K562 (cell line): ENCODE results near the gene GLTPD2. TPM values are rescaled to one million over a fixed set of nuclear protein-coding genes. Genes with fewer than 3 reads are reported as not detected.
A peak's percentile ranks its signal among the peaks of the same experiment; 100 is the strongest.

Source experiments
- FOXJ3 ChIP-seq: sonication (generic); formaldehyde crosslinking; IDR thresholded peaks from 2 replicates; pipeline ENCODE4 v1.4.0; 2020; ENCODE audit warnings: mild to moderate bottlenecking, missing genetic modification reagents
- ILK ChIP-seq: fragments of 450-650 bp; IDR thresholded peaks from 2 replicates; pipeline ENCODE4 v1.6.1; 2016; ENCODE audit warnings: missing genetic modification characterization, low read depth, mild to moderate bottlenecking, missing compliant biosample characterization, moderate library complexity, borderline replicate concordance
- MAFK ChIP-seq: IDR thresholded peaks from 2 replicates; pipeline ENCODE4 v1.6.1; 2011; ENCODE audit warnings: low read length, improper control_type of control experiment
- MCM2 ChIP-seq: fragments of 450-650 bp; IDR thresholded peaks from 2 replicates; pipeline ENCODE4 v1.6.1; 2017; ENCODE audit warnings: low read depth, mild to moderate bottlenecking
- NR3C1 ChIP-seq: sonication (generic); formaldehyde crosslinking; IDR thresholded peaks from 2 replicates; pipeline ENCODE4 v1.8.1; 2022; ENCODE audit warnings: missing genetic modification reagents
- RB1 ChIP-seq: fragments of 450-650 bp; IDR thresholded peaks from 2 replicates; pipeline ENCODE4 v1.6.1; 2017; ENCODE audit warnings: low read depth, mild to moderate bottlenecking
- RBFOX2 ChIP-seq: fragments of 200-400 bp; formaldehyde crosslinking; IDR thresholded peaks from 2 replicates; pipeline ENCODE4 v1.6.1; 2017; ENCODE audit warnings: low read depth, mild to moderate bottlenecking, low read length, moderate library complexity
- RBM17 ChIP-seq: fragments of 200-400 bp; formaldehyde crosslinking; IDR thresholded peaks from 2 replicates; pipeline ENCODE4 v1.6.1; 2017; ENCODE audit warnings: low read depth, mild to moderate bottlenecking, low read length, borderline replicate concordance
- SAFB ChIP-seq: fragments of 200-400 bp; formaldehyde crosslinking; IDR thresholded peaks from 2 replicates; pipeline ENCODE4 v1.6.1; 2017; ENCODE audit warnings: low read depth, low read length, borderline replicate concordance
- SIX5 ChIP-seq, 2 experiments: IDR thresholded peaks; 2 replicates each; pipeline ENCODE4 v1.6.1; 2011; ENCODE audit warnings: low read length in 2 of 2, borderline replicate concordance in 1 of 2, low read depth in 1 of 2, mild to moderate bottlenecking in 1 of 2, moderate library complexity in 1 of 2; ENCODE audit not compliant: insufficient read depth in 1 of 2
- ZNF217 ChIP-seq: sonication (generic); formaldehyde crosslinking; IDR thresholded peaks from 2 replicates; pipeline ENCODE4 v1.8.0; 2022; ENCODE audit warnings: mild to moderate bottlenecking, missing genetic modification reagents
- ZNF23 ChIP-seq: fragments of 250-450 bp; sonication (Bioruptor Pico); IDR thresholded peaks from 2 replicates; pipeline ENCODE4 v1.4.0; 2020; ENCODE audit warnings: mild to moderate bottlenecking
- ZNF239 ChIP-seq: fragments of 250-450 bp; sonication (Bioruptor Pico); IDR thresholded peaks from 2 replicates; pipeline ENCODE4 v1.4.0; 2020; ENCODE audit warnings: mild to moderate bottlenecking
- ZNF311 ChIP-seq: fragments of 250-450 bp; sonication (Bioruptor Pico); IDR thresholded peaks from 2 replicates; pipeline ENCODE4 v1.4.0; 2020; ENCODE audit warnings: mild to moderate bottlenecking, moderate library complexity
- ZNF408 ChIP-seq: fragments of 250-450 bp; sonication (Bioruptor Pico); IDR thresholded peaks from 2 replicates; pipeline ENCODE4 v1.4.0; 2020; ENCODE audit warnings: low read depth, mild to moderate bottlenecking, moderate library complexity
- ZNF717 ChIP-seq: fragments of 250-450 bp; sonication (Bioruptor Pico); IDR thresholded peaks from 2 replicates; pipeline ENCODE4 v1.5.0; 2021
- polyA plus RNA-seq, 8 experiments: library from polyadenylated mRNA; depleted of rRNA in 4 of 8; stranded (reverse) in 5 of 8; unstranded in 3 of 8; fragments of >200 nt; fragmentation: Nextera tagmentation in 2 of 8; fragmentation: Illumina TruSeq in 1 of 8; extraction: Ambion mirVana in 2 of 8; extraction: Trizol in 1 of 8; gene quantifications; 2 replicates each; pipeline versions ENCODE4 v1.2.1 to v1.2.3, GENCODE V29; 2011 to 2014; ENCODE audit warnings: inconsistent platforms in 1 of 8, missing spikeins in 1 of 8
- total RNA-seq, 7 experiments: library from RNA; depleted of rRNA in 6 of 7; stranded (reverse); fragments of >200 nt in 6 of 7; fragmentation: Illumina TruSeq in 2 of 7; extraction: Trizol in 2 of 7; gene quantifications; 2 replicates each; pipeline versions ENCODE4 v1.2.1 to v1.2.3, GENCODE V29; 2011 to 2021; ENCODE audit warnings: low replicate concordance in 1 of 7
- TF ChIP-seq, protein P1 (sequence below), 3 experiments: fragments of 200-800 bp in 1 of 3; fragments of 250-450 bp in 1 of 3; fragments of 450-650 bp in 1 of 3; sonication (Bioruptor Pico) in 1 of 3; sonication (Bioruptor generic) in 1 of 3; formaldehyde crosslinking in 1 of 3; IDR thresholded peaks; 2 replicates each; pipeline versions ENCODE4 v1.6.1 to v1.8.0; 2016 to 2022; ENCODE audit warnings: mild to moderate bottlenecking in 2 of 3, missing genetic modification characterization in 2 of 3, missing compliant biosample characterization in 1 of 3, moderate library complexity in 1 of 3
- TF ChIP-seq, protein P2 (sequence below): sonication (generic); formaldehyde crosslinking; IDR thresholded peaks from 2 replicates; pipeline ENCODE4 v1.8.0; 2022; ENCODE audit warnings: mild to moderate bottlenecking, missing genetic modification reagents
- TF ChIP-seq, protein P3 (sequence below): fragments of 250-450 bp; sonication (Bioruptor Pico); IDR thresholded peaks from 2 replicates; pipeline ENCODE4 v1.5.0; 2021
- TF ChIP-seq, protein P4 (sequence below): fragments of 250-450 bp; sonication (Bioruptor Pico); IDR thresholded peaks from 2 replicates; pipeline ENCODE4 v1.8.0; 2022; ENCODE audit warnings: moderate library complexity, mild to moderate bottlenecking, inconsistent platforms
- TF ChIP-seq, protein P5 (sequence below): fragments of 250-450 bp; sonication (Bioruptor Pico); IDR thresholded peaks from 2 replicates; pipeline ENCODE4 v1.6.1; 2021; ENCODE audit warnings: mild to moderate bottlenecking
- TF ChIP-seq, protein P6 (sequence below): fragments of 250-450 bp; sonication (Bioruptor Pico); IDR thresholded peaks from 2 replicates; pipeline ENCODE4 v1.9.0; 2021; ENCODE audit warnings: mild to moderate bottlenecking

The GLTPD2 gene
- total and polyA plus RNA-seq, 9 of the 15 experiments (the other 6 are each of a cell fraction or from before 2014, with no cell fraction given), result not detected

DNA sequence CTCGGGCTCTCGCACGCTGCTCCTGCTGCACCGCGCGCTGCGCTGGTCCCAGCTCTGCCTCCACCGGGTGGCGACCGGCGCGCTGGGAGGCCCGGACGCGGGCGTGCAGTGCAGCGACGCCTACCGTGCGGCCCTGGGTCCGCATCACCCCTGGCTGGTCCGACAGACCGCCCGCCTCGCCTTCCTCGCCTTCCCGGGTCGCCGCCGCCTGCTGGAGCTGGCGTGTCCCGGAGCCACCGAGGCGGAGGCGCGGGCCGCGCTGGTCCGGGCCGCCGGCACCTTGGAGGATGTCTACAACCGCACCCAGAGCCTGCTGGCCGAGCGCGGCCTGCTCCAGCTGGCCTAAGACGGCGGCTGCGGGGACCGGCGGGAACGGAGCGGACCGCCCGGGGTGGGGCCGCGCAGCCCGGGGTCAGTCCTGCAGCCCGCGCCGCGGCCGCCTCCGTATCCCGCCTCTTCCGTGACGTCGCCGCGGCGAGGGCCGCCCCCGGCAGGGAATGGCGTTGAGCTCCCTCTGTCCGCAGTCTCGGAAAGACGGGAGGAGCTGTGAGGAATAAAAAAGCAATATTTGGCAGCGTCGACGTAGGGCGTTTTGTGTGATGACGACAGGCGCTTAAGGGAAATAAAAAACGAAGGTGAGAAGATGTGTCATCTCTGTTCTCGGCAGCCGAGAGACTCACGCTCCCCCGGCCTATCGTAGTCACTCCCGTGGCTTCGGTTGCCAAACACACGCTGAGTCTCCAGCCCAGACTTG, 1.4 kb downstream of the GLTPD2 start (continued):
- TF ChIP-seq SAFB (0 out of 2 replicates have a peak, but pooled peaks have one; percentile 21), ZNF311 (CRISPR knock-in tag) (no peak), RBFOX2 (peak; percentile 87), ZNF717 (CRISPR knock-in tag) (no peak), ZNF217 (CRISPR knock-in tag) (no peak), ZNF23 (CRISPR knock-in tag) (no peak), NR3C1 (no peak; the same call in 1 of the 2 replicates), ILK (tag) (no peak), MAFK (no peak), RB1 (peak; percentile 85; the same call in 1 of the 2 replicates), RBM17 (no peak), SIX5 (IDR thresholded peaks at IDR 0.05; ENCODE audit: borderline replicate concordance in 1 of 2, insufficient read depth in 1 of 2, low read depth in 1 of 2, low read length in 2 of 2) (no peak), FOXJ3 (CRISPR knock-in tag) (no peak), MCM2 (no peak), ZNF239 (CRISPR knock-in tag) (no peak), ZNF408 (no peak)
- TF ChIP-seq, protein P1, sequence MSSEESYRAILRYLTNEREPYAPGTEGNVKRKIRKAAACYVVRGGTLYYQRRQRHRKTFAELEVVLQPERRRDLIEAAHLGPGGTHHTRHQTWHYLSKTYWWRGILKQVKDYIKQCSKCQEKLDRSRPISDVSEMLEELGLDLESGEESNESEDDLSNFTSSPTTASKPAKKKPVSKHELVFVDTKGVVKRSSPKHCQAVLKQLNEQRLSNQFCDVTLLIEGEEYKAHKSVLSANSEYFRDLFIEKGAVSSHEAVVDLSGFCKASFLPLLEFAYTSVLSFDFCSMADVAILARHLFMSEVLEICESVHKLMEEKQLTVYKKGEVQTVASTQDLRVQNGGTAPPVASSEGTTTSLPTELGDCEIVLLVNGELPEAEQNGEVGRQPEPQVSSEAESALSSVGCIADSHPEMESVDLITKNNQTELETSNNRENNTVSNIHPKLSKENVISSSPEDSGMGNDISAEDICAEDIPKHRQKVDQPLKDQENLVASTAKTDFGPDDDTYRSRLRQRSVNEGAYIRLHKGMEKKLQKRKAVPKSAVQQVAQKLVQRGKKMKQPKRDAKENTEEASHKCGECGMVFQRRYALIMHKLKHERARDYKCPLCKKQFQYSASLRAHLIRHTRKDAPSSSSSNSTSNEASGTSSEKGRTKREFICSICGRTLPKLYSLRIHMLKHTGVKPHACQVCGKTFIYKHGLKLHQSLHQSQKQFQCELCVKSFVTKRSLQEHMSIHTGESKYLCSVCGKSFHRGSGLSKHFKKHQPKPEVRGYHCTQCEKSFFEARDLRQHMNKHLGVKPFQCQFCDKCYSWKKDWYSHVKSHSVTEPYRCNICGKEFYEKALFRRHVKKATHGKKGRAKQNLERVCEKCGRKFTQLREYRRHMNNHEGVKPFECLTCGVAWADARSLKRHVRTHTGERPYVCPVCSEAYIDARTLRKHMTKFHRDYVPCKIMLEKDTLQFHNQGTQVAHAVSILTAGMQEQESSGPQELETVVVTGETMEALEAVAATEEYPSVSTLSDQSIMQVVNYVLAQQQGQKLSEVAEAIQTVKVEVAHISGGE (CRISPR knock-in tag; IDR thresholded peaks at IDR 0.05), result peak in 1 of 3 experiments; percentile 63; a peak in 1 of 6 replicates
- TF ChIP-seq, protein P2, sequence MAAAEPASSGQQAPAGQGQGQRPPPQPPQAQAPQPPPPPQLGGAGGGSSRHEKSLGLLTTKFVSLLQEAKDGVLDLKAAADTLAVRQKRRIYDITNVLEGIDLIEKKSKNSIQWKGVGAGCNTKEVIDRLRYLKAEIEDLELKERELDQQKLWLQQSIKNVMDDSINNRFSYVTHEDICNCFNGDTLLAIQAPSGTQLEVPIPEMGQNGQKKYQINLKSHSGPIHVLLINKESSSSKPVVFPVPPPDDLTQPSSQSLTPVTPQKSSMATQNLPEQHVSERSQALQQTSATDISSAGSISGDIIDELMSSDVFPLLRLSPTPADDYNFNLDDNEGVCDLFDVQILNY (CRISPR knock-in tag), result peak; percentile 46; the same call in 1 of the 2 replicates
- TF ChIP-seq, protein P3, sequence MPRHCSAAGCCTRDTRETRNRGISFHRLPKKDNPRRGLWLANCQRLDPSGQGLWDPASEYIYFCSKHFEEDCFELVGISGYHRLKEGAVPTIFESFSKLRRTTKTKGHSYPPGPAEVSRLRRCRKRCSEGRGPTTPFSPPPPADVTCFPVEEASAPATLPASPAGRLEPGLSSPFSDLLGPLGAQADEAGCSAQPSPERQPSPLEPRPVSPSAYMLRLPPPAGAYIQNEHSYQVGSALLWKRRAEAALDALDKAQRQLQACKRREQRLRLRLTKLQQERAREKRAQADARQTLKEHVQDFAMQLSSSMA (CRISPR knock-in tag), result 0 out of 2 replicates have a peak, but pooled peaks have one; percentile 12
- TF ChIP-seq, protein P4, sequence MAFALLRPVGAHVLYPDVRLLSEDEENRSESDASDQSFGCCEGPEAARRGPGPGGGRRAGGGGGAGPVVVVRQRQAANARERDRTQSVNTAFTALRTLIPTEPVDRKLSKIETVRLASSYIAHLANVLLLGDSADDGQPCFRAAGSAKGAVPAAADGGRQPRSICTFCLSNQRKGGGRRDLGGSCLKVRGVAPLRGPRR (CRISPR knock-in tag), result no peak
- TF ChIP-seq, protein P5, sequence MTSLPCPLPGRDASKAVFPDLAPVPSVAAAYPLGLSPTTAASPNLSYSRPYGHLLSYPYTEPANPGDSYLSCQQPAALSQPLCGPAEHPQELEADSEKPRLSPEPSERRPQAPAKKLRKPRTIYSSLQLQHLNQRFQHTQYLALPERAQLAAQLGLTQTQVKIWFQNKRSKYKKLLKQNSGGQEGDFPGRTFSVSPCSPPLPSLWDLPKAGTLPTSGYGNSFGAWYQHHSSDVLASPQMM (CRISPR knock-in tag), result no peak
- TF ChIP-seq, protein P6, sequence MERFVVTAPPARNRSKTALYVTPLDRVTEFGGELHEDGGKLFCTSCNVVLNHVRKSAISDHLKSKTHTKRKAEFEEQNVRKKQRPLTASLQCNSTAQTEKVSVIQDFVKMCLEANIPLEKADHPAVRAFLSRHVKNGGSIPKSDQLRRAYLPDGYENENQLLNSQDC (CRISPR knock-in tag), result no peak
